HepG2 (cell line): ENCODE results near the gene TUBAL3. TPM values are rescaled to one million over a fixed set of nuclear protein-coding genes. Genes with fewer than 3 reads are reported as not detected.
A peak's percentile ranks its signal among the peaks of the same experiment; 100 is the strongest.

Experiments
- AGO2 ChIP-seq: fragments of 200-400 bp; formaldehyde crosslinking; optimal IDR thresholded peaks from 2 replicates; pipeline ENCODE3; 2017; ENCODE audit warnings: mild to moderate bottlenecking, low read depth, low read length, moderate library complexity
- ARNTL ChIP-seq: sonication (generic); formaldehyde crosslinking; IDR thresholded peaks from 2 replicates; pipeline ENCODE4 v1.4.0; 2020; ENCODE audit warnings: mild to moderate bottlenecking, missing genetic modification reagents
- CHD2 ChIP-seq: IDR thresholded peaks from 2 replicates; pipeline ENCODE4 v1.6.1; 2011; ENCODE audit warnings: low read depth, low read length, improper control_type of control experiment
- CREBL2 ChIP-seq: sonication (generic); formaldehyde crosslinking; IDR thresholded peaks from 2 replicates; pipeline ENCODE4 v1.8.1; 2023; ENCODE audit warnings: missing genetic modification reagents, mild to moderate bottlenecking, borderline replicate concordance
- ELF1 ChIP-seq: sonication (generic); formaldehyde crosslinking; IDR thresholded peaks from 2 replicates; pipeline ENCODE4 v1.4.0; 2020; ENCODE audit warnings: missing genetic modification reagents
- ETS1 ChIP-seq: sonication (generic); formaldehyde crosslinking; IDR thresholded peaks from 2 replicates; pipeline ENCODE4 v1.4.0; 2020; ENCODE audit warnings: missing genetic modification reagents
- HNF1B ChIP-seq: sonication (generic); formaldehyde crosslinking; IDR thresholded peaks from 2 replicates; pipeline ENCODE4 v1.5.1; 2020; ENCODE audit warnings: mild to moderate bottlenecking, moderate library complexity, missing genetic modification reagents
- HNRNPLL ChIP-seq: fragments of 200-400 bp; formaldehyde crosslinking; IDR thresholded peaks from 2 replicates; pipeline ENCODE4 v1.6.1; 2017; ENCODE audit warnings: mild to moderate bottlenecking, low read depth, low read length; ENCODE audit not compliant: poor library complexity, severe bottlenecking
- IKZF5 ChIP-seq: IDR thresholded peaks from 2 replicates; pipeline ENCODE4 v1.6.1; 2018; ENCODE audit warnings: missing genetic modification reagents, mild to moderate bottlenecking, missing compliant biosample characterization
- MTA1 ChIP-seq: sonication (generic); formaldehyde crosslinking; IDR thresholded peaks from 2 replicates; pipeline ENCODE4 v1.4.0; 2020; ENCODE audit warnings: missing genetic modification reagents, mild to moderate bottlenecking, borderline replicate concordance
- NKX3-1 ChIP-seq: sonication (generic); formaldehyde crosslinking; IDR thresholded peaks from 2 replicates; pipeline ENCODE4 v1.5.0; 2020; ENCODE audit warnings: missing genetic modification reagents
- SMAD9 ChIP-seq: sonication (generic); formaldehyde crosslinking; IDR thresholded peaks from 2 replicates; pipeline ENCODE4 v1.5.1; 2020; ENCODE audit warnings: mild to moderate bottlenecking, missing genetic modification reagents
- ZMYM2 ChIP-seq: sonication (generic); formaldehyde crosslinking; IDR thresholded peaks from 2 replicates; pipeline ENCODE4 v1.8.0; 2022; ENCODE audit warnings: mild to moderate bottlenecking, missing genetic modification reagents
- ZNF160 ChIP-seq: sonication (generic); formaldehyde crosslinking; IDR thresholded peaks from 2 replicates; pipeline ENCODE4 v1.8.0; 2022; ENCODE audit warnings: mild to moderate bottlenecking, inconsistent platforms, missing genetic modification reagents
- ZNF264 ChIP-seq: sonication (generic); formaldehyde crosslinking; IDR thresholded peaks from 2 replicates; pipeline ENCODE4 v1.4.0; 2020; ENCODE audit warnings: missing genetic modification reagents
- ZNF530 ChIP-seq: sonication (generic); formaldehyde crosslinking; IDR thresholded peaks from 2 replicates; pipeline ENCODE4 v1.5.0; 2020; ENCODE audit warnings: low read depth, mild to moderate bottlenecking, missing genetic modification reagents
- ZNF556 ChIP-seq: sonication (generic); formaldehyde crosslinking; IDR thresholded peaks from 2 replicates; pipeline ENCODE4 v1.4.0; 2020; ENCODE audit warnings: mild to moderate bottlenecking, missing genetic modification reagents, borderline replicate concordance
- ZNF572 ChIP-seq: sonication (generic); formaldehyde crosslinking; IDR thresholded peaks from 2 replicates; pipeline ENCODE4 v1.5.1; 2020; ENCODE audit warnings: mild to moderate bottlenecking, missing genetic modification reagents
- ZNF678 ChIP-seq: sonication (generic); formaldehyde crosslinking; IDR thresholded peaks from 2 replicates; pipeline ENCODE4 v1.4.0; 2020; ENCODE audit warnings: mild to moderate bottlenecking, missing genetic modification reagents
- ZNF761 ChIP-seq: sonication (generic); formaldehyde crosslinking; conservative IDR thresholded peaks from 2 replicates; pipeline ENCODE4 v1.4.0; 2020; ENCODE audit warnings: mild to moderate bottlenecking, missing genetic modification reagents
- polyA plus RNA-seq, 8 experiments: library from polyadenylated mRNA; depleted of rRNA in 3 of 8; stranded (reverse) in 7 of 8; unstranded in 1 of 8; fragments of >200 nt; fragmentation: Illumina TruSeq in 4 of 8; extraction: Trizol in 4 of 8; gene quantifications; 2 replicates each; pipeline versions ENCODE4 v1.2.1 to v1.2.3, GENCODE V29; 2011 to 2016; ENCODE audit warnings: low read depth in 4 of 8, missing spikeins in 1 of 8, mixed read lengths in 1 of 8; ENCODE audit not compliant: insufficient read depth in 1 of 8
- total RNA-seq, 5 experiments: library from RNA; depleted of rRNA; stranded (reverse); fragments of >200 nt; fragmentation: Illumina TruSeq; extraction: Trizol; gene quantifications; 2 replicates each; pipeline ENCODE4 v1.2.3, GENCODE V29; 2016; ENCODE audit warnings: low read depth in 1 of 5
- TF ChIP-seq, protein P1 (sequence below): sonication (generic); formaldehyde crosslinking; IDR thresholded peaks from 2 replicates; pipeline ENCODE4 v1.5.1; 2020; ENCODE audit warnings: mild to moderate bottlenecking, missing genetic modification reagents

The TUBAL3 gene
- total and polyA plus RNA-seq, 2 of the 13 experiments (the other 11 are each of a cell fraction or from before 2014, with no cell fraction given), result 0.07 to 0.26 TPM

DNA sequence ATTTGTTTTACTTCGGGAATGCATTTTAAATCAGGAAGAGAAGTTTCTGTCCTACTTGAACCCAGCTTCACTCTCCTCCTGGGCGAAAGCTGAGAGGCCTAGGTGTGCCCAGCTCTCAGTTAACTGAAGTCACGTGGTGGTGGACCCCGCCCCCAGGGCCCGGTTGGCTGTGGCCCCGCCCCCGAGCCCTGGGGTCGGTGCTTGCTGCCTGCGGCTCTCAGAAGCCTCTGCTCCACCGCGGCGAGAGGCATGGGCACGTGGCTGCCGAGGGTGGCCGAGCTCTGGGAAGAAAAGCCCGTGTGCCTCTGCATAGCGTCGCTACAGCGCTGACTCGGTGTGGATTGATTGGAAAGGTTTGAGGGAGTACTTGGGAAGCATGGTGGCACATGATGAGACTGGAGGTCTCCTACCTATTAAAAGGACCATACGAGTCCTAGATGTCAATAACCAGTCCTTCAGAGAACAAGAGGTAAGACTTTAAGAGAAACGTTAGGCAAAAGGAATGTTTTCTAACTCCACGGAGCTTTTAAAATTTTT, 41.8 kb upstream of the TUBAL3 start (continued):
- 0 out of 2 replicates have a peak, but pooled peaks have one; percentile 76 for TF ChIP-seq ETS1 (CRISPR knock-in tag)
- TF ChIP-seq ZNF556 (CRISPR knock-in tag), result peak; percentile 85; the same call in 1 of the 2 replicates
- TF ChIP-seq HNRNPLL, result peak; percentile 44
- peak; percentile 93 for TF ChIP-seq IKZF5 (CRISPR knock-in tag)
- TF ChIP-seq NKX3-1, result peak; percentile 91; the same call in 1 of the 2 replicates
- TF ChIP-seq, protein P1, sequence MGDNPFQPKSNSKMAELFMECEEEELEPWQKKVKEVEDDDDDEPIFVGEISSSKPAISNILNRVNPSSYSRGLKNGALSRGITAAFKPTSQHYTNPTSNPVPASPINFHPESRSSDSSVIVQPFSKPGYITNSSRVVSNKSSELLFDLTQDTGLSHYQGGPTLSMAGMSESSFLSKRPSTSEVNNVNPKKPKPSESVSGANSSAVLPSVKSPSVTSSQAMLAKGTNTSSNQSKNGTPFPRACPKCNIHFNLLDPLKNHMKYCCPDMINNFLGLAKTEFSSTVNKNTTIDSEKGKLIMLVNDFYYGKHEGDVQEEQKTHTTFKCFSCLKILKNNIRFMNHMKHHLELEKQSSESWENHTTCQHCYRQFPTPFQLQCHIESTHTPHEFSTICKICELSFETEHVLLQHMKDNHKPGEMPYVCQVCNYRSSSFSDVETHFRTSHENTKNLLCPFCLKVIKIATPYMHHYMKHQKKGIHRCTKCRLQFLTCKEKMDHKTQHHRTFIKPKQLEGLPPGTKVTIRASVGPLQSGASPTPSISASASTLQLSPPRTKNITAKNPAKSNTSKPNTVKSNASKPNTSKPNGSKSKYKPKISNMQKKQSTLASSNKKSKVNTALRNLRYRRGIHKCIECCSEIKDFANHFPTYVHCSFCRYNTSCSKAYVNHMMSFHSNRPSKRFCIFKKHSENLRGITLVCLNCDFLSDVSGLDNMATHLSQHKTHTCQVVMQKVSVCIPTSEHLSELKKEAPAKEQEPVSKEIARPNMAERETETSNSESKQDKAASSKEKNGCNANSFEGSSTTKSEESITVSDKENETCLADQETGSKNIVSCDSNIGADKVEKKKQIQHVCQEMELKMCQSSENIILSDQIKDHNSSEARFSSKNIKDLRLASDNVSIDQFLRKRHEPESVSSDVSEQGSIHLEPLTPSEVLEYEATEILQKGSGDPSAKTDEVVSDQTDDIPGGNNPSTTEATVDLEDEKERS (CRISPR knock-in tag), result peak; percentile 86; the same call in 1 of the 2 replicates
- no peak; the same call in 1 of the 2 replicates for TF ChIP-seq SMAD9 (CRISPR knock-in tag)
- peak; percentile 72; the same call in 1 of the 2 replicates for TF ChIP-seq ZNF761 (CRISPR knock-in tag)
- TF ChIP-seq ZNF160 (CRISPR knock-in tag), result peak; percentile 83; the same call in 1 of the 2 replicates
- TF ChIP-seq ZNF572 (CRISPR knock-in tag), result no peak
- TF ChIP-seq ZNF678 (CRISPR knock-in tag), result 0 out of 2 replicates have a peak, but pooled peaks have one; percentile 89
- TF ChIP-seq CHD2, result no peak
- TF ChIP-seq HNF1B, result peak; percentile 90
- TF ChIP-seq ZNF264, result 0 out of 2 replicates have a peak, but pooled peaks have one; percentile 43
- TF ChIP-seq ELF1 (CRISPR knock-in tag), result peak; percentile 63
- TF ChIP-seq ZNF530 (CRISPR knock-in tag), result no peak
- TF ChIP-seq ARNTL (CRISPR knock-in tag), result peak; percentile 94
- no peak for TF ChIP-seq CREBL2 (CRISPR knock-in tag)
- peak; percentile 44 for TF ChIP-seq AGO2
- no peak for TF ChIP-seq ZMYM2 (CRISPR knock-in tag)
- TF ChIP-seq MTA1 (CRISPR knock-in tag), result peak; percentile 73; the same call in 1 of the 2 replicates
